Activated CD8-positive, alpha-beta memory T cell treated with anti-CD3 and anti-CD28 coated beads for 36 hours (primary cell): ENCODE measurements around the gene SALL3. TPM values are rescaled to one million over a fixed set of nuclear protein-coding genes. Genes with fewer than 3 reads are reported as not detected.

Experiments used
- CTCF ChIA-PET: fragments of 350-600 bp; sonication (Branson Sonifier 250); formaldehyde crosslinking; loops from one replicate; lab custom pipeline; 2021; ENCODE audit warnings: antibody characterized with exemption; lab: Charles Lee
- POLR2A ChIA-PET: fragments of 350-600 bp; sonication (Branson Sonifier 250); formaldehyde crosslinking; loops from one replicate; lab custom pipeline; 2021; ENCODE audit warnings: antibody characterized with exemption; lab: Charles Lee
- total RNA-seq, 2 experiments: library from RNA; stranded (reverse); gene quantifications; one replicate each; pipeline ENCODE4 v1.2.3, GENCODE V29; 2021

SALL3 gene
- total RNA-seq, 2 experiments from 2014 or later, result 0.02 TPM; not detected in 1

GRCh38 chr18:79046522-79046921 lies 66.9 kb downstream of the SALL3 start:
- POLR2A ChIA-PET, result no interaction called here

GRCh38 chr18:79047556-79048244 lies 68.1 kb downstream of the SALL3 start:
- POLR2A ChIA-PET, result no interaction called here
- CTCF ChIA-PET, result no interaction called here

More at GRCh38 chr18:79046522-79046921, 66.9 kb downstream of the SALL3 start:
- CTCF ChIA-PET, result no interaction called here

GRCh38 chr18:79048245-79048632 lies 68.6 kb downstream of the SALL3 start:
- CTCF ChIA-PET, result no interaction called here
- POLR2A ChIA-PET, result no interaction called here

GRCh38 chr18:79049506-79049905 lies 69.9 kb downstream of the SALL3 start:
- POLR2A ChIA-PET, result no interaction called here
- CTCF ChIA-PET, result no interaction called here

Other genes starting within 250 kb of the SALL3 start
- 10 to 100 TPM; 19.6 to 20.4 TPM for gene ATP9B, start 89.6 kb downstream of the SALL3 start, total RNA-seq